Epithelial cell of proximal tubule (primary cell): ENCODE measurements around the gene CARD10. TPM values are rescaled to one million over a fixed set of nuclear protein-coding genes. Genes with fewer than 3 reads are reported as not detected.

Source experiments
- DNase-seq: peaks from one replicate; pipeline ENCODE4 v3.0.0-alpha.2; 2011; ENCODE audit warnings: low read depth
- H3K4me3 ChIP-seq: 2 replicates; pipeline ENCODE4 v1.5.1; 2011; ENCODE audit warnings: low read depth, mild to moderate bottlenecking, low read length
- total RNA-seq: library from RNA; depleted of rRNA; stranded (reverse); fragments of >200 nt; gene quantifications from 2 replicates; pipeline ENCODE4 v1.2.3, GENCODE V29; 2015
- TF ChIP-seq, protein P1 (sequence below): conservative IDR thresholded peaks from 2 replicates; pipeline ENCODE4 v1.5.1; 2012; ENCODE audit warnings: low read depth, mild to moderate bottlenecking, low read length

CARD10 gene, protein sequence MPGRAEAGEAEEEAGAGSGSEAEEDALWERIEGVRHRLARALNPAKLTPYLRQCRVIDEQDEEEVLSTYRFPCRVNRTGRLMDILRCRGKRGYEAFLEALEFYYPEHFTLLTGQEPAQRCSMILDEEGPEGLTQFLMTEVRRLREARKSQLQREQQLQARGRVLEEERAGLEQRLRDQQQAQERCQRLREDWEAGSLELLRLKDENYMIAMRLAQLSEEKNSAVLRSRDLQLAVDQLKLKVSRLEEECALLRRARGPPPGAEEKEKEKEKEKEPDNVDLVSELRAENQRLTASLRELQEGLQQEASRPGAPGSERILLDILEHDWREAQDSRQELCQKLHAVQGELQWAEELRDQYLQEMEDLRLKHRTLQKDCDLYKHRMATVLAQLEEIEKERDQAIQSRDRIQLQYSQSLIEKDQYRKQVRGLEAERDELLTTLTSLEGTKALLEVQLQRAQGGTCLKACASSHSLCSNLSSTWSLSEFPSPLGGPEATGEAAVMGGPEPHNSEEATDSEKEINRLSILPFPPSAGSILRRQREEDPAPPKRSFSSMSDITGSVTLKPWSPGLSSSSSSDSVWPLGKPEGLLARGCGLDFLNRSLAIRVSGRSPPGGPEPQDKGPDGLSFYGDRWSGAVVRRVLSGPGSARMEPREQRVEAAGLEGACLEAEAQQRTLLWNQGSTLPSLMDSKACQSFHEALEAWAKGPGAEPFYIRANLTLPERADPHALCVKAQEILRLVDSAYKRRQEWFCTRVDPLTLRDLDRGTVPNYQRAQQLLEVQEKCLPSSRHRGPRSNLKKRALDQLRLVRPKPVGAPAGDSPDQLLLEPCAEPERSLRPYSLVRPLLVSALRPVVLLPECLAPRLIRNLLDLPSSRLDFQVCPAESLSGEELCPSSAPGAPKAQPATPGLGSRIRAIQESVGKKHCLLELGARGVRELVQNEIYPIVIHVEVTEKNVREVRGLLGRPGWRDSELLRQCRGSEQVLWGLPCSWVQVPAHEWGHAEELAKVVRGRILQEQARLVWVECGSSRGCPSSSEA
- 60.0 and 63.8 TPM in 2 replicates for total RNA-seq

DNA sequence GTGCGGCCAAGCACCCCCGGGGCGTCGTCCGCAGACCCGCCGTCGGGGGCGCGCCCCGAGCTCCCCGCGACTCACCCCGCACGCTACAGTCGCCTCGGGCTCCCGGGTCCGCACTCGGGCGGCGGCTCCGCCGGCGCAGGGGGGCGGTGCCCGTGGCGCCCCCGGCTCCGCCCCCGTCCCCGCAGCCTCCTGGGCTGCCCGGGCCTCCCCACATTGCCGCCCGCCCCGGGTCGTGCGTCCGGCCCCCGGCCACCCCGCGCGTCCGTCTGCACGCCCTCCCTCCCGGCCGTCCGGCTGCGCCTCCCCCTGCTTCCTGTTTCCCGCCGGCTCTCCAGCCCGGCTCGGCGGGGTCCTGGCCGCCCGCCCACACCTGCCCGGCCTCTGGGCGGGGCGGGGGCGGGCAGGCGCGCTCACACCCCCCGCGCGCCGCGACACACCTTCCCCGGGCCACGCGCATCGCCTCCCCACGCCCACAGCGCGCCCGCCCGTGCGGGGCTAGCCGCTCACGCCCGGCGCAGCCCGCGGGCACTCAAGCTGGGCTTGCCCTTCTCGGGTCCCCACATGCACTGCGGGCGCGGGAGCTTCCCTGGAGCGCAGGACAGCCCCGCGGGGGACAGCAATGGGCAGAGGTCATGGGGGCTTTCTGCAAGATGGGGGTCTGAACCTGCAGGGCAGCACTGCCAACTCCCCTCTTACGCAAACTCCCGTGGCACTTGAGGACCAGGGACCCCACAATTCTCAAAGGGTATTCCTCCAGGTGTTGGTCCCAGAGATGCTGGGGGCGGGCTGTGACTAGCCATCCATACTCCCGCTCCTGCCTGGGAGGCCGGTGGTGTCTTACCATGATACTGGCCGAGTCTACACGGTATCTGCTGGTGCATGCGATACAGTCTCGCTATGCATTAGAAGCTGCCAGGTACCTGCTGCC lies at the start of gene CARD10:
TSS of gene CARD10 (minus strand) at position 148 of the 928 bp plus-strand sequence. CDS start 215 bp downstream, outside the sequence.
- TF ChIP-seq, protein P1, sequence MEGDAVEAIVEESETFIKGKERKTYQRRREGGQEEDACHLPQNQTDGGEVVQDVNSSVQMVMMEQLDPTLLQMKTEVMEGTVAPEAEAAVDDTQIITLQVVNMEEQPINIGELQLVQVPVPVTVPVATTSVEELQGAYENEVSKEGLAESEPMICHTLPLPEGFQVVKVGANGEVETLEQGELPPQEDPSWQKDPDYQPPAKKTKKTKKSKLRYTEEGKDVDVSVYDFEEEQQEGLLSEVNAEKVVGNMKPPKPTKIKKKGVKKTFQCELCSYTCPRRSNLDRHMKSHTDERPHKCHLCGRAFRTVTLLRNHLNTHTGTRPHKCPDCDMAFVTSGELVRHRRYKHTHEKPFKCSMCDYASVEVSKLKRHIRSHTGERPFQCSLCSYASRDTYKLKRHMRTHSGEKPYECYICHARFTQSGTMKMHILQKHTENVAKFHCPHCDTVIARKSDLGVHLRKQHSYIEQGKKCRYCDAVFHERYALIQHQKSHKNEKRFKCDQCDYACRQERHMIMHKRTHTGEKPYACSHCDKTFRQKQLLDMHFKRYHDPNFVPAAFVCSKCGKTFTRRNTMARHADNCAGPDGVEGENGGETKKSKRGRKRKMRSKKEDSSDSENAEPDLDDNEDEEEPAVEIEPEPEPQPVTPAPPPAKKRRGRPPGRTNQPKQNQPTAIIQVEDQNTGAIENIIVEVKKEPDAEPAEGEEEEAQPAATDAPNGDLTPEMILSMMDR = no peak
- peak within 1 kb of the TSS; percentile 87 for H3K4me3 ChIP-seq
- DNase-seq = no peak

DNA sequence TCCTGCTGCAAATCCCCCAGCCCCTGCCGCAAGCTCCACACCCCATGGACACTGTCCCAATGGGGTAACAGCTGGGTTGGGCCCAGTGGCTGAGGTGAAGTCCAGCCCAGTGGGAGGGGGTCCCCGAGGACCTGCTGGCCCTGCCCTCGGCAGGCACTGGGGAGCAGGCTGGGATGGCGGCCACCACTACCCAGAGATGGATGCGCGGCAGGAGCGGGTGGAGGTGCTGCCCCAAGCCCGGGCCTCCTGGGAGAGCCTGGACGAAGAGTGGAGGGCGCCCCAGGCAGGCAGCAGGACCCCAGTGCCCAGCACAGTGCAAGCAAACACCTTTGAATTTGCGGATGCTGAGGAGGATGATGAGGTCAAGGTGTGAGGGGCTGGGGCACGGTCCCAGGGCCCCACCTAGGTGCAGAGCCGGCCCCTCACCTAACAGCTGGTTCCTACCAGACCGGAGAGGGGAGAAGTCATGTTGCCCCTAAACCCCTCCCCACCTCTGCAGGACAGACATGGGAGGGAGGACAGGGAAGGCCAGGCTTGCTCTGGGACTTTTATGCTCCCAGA lies 49.3 kb upstream of the CARD10 start:
- H3K4me3 ChIP-seq = no peak overlapping the region
- no peak for DNase-seq
- TF ChIP-seq, protein P1 = no peak

DNA sequence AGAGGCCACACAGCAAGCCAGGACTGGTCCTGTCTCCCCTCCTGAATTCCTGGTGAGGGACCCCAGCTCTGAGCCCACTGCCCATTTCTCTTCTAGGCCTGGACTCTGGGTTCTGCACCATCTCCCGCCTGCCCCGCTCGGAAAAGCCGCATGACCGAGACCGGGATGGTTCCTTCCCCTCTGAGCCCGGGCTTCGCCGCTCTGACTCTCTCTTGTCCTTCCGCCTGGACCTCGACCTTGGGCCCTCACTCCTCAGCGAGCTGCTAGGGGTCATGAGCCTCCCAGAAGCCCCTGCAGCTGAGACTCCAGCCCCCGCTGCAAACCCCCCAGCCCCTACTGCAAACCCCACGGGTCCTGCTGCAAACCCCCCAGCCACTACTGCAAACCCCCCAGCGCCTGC lies 48.8 kb upstream of the CARD10 start:
- no peak for DNase-seq
- TF ChIP-seq, protein P1 = no peak
- no peak overlapping the region for H3K4me3 ChIP-seq

DNA sequence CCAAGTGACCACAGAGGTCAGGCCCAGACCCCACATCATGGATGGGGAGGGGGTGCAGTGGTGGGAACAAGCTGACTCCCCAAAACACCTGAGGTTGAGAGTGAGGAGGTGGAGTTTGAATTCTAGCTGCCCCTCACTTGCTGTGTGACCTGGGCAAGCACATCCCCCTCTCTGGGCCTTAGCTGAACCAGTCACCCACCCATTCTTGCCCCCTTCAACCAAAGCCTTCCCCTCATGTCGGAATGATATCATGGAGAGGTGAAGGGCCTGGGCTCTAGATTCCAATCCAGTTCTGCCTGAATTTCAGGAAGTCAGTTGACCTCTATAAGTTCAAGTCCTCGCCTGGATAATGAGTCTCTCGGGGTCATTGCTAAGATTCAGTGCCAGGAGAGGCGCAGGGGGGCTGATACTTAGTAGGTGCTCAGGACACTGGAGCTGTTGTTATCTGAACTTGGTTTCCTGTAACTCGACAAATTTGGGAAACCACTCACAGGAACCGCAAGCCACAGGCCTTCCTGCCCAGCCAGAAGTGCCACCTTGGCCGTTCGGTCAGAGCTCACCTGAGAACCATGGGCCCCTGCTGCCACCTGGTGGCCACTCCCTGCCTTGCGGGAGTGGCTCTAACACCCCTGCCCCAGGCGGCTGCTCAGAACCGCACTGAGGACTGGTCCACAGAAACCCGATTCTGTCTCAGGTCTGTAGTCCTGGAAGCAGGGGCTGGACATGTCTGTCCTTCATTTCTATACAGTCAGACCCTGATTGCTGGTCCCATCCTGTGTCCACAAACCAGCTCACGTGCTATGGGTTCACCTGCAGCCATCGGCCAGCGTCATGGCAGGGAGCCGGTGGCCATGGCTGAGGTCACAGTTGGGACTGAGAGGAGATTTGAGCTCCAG lies 47.9 kb upstream of the CARD10 start:
- TF ChIP-seq, protein P1 = peak; percentile 93
- DNase-seq = no peak
- H3K4me3 ChIP-seq = no peak overlapping the region

DNA sequence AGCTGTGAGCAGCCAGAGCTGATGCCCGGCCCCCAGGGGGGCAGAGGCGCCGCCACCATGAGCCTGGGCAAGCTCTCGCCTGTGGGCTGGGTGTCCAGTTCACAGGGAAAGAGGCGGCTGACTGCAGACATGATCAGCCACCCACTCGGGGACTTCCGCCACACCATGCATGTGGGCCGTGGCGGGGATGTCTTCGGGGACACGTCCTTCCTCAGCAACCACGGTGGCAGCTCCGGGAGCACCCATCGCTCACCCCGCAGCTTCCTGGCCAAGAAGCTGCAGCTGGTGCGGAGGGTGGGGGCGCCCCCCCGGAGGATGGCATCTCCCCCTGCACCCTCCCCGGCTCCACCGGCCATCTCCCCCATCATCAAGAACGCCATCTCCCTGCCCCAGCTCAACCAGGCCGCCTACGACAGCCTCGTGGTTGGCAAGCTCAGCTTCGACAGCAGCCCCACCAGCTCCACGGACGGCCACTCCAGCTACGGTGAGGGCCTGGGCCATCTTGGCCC lies 47.2 kb upstream of the CARD10 start:
- DNase-seq = no peak
- TF ChIP-seq, protein P1 = no peak
- no peak overlapping the region for H3K4me3 ChIP-seq
